HEK293 (cell line): Measurements from ENCODE around the gene RTF2.

Source experiments
- CTCF ChIA-PET: fragments of 350-600 bp; formaldehyde crosslinking; extraction: SDS; loops from one replicate; lab custom pipeline; 2021; ENCODE audit warnings: antibody characterized with exemption; lab: Yijun Ruan, JAX
- POLR2A ChIA-PET: fragments of 300-600 bp; formaldehyde crosslinking; extraction: SDS; loops from one replicate; lab custom pipeline; 2020; ENCODE audit warnings: antibody characterized with exemption, inconsistent platforms; lab: Yijun Ruan, JAX
- H3K27ac ChIP-seq: fragments of 200-500 bp; sonication (Bioruptor generic); 2 replicates; pipeline ENCODE4 v1.5.1; 2014; ENCODE audit warnings: low read depth, low read length, control low read depth, inconsistent platforms; ENCODE audit errors: extremely low read depth
- H3K36me3 ChIP-seq, 2 experiments: fragments of 200-500 bp in 1 of 2; sonication (Bioruptor generic) in 1 of 2; 1 replicate in 1 of 2; 2 replicates in 1 of 2; pipeline ENCODE4 v1.5.1; 2014 to 2017; ENCODE audit warnings: inconsistent platforms in 2 of 2, low read length in 2 of 2; ENCODE audit not compliant: control insufficient read depth in 2 of 2, insufficient read depth in 1 of 2
- H3K4me1 ChIP-seq: fragments of 200-500 bp; sonication (Bioruptor generic); 2 replicates; pipeline ENCODE4 v1.5.1; 2014; ENCODE audit warnings: mild to moderate bottlenecking, low read length, inconsistent platforms; ENCODE audit not compliant: control insufficient read depth, insufficient read depth
- H3K4me3 ChIP-seq: 2 replicates; pipeline ENCODE4 v1.5.1; 2011; ENCODE audit warnings: low read depth, mild to moderate bottlenecking, control low read depth, low read length, moderate library complexity
- H3K9me3 ChIP-seq: fragments of 200-500 bp; sonication (Bioruptor generic); 2 replicates; pipeline ENCODE4 v1.5.1; 2014; ENCODE audit warnings: low read depth, low read length, inconsistent platforms; ENCODE audit not compliant: control insufficient read depth, insufficient read depth
- ATF2 ChIP-seq: fragments of 450-650 bp; formaldehyde crosslinking; IDR thresholded peaks from 2 replicates; pipeline ENCODE4 v1.5.1; 2016; ENCODE audit warnings: missing biosample characterization, missing genetic modification characterization, low read depth
- GLI4 ChIP-seq: fragments of 450-650 bp; formaldehyde crosslinking; IDR thresholded peaks from 2 replicates; pipeline ENCODE4 v1.5.1; 2016; ENCODE audit warnings: missing biosample characterization, missing genetic modification characterization
- HOXC10 ChIP-seq: sonication (generic); formaldehyde crosslinking; IDR thresholded peaks from 2 replicates; pipeline ENCODE4 v1.8.1; 2023; ENCODE audit warnings: mild to moderate bottlenecking, missing genetic modification reagents
- SALL2 ChIP-seq: fragments of 450-650 bp; formaldehyde crosslinking; IDR thresholded peaks from 2 replicates; pipeline ENCODE4 v1.5.0; 2017; ENCODE audit warnings: missing biosample characterization, mild to moderate bottlenecking, missing genetic modification characterization, borderline replicate concordance
- SCRT2 ChIP-seq: fragments of 450-650 bp; formaldehyde crosslinking; IDR thresholded peaks from 2 replicates; pipeline ENCODE4 v1.5.1; 2016; ENCODE audit warnings: missing biosample characterization, missing genetic modification characterization
- WT1 ChIP-seq: fragments of 450-650 bp; formaldehyde crosslinking; IDR thresholded peaks from 2 replicates; pipeline ENCODE4 v1.5.1; 2016; ENCODE audit warnings: missing biosample characterization, missing genetic modification characterization
- ZNF138 ChIP-seq: fragments of 450-650 bp; formaldehyde crosslinking; IDR thresholded peaks from 2 replicates; pipeline ENCODE4 v1.5.1; 2016; ENCODE audit warnings: missing biosample characterization, missing genetic modification characterization, borderline replicate concordance
- ZNF16 ChIP-seq: fragments of 450-650 bp; formaldehyde crosslinking; IDR thresholded peaks from 2 replicates; pipeline ENCODE4 v1.5.1; 2016; ENCODE audit warnings: low read depth, missing biosample characterization, missing genetic modification characterization
- ZNF174 ChIP-seq: fragments of 450-650 bp; formaldehyde crosslinking; IDR thresholded peaks from 2 replicates; pipeline ENCODE4 v1.5.0; 2017; ENCODE audit warnings: missing biosample characterization, mild to moderate bottlenecking, missing genetic modification characterization
- ZNF175 ChIP-seq: fragments of 450-650 bp; formaldehyde crosslinking; IDR thresholded peaks from 2 replicates; pipeline ENCODE4 v1.5.1; 2016; ENCODE audit warnings: missing biosample characterization, missing genetic modification characterization
- ZNF211 ChIP-seq: fragments of 450-650 bp; formaldehyde crosslinking; IDR thresholded peaks from 2 replicates; pipeline ENCODE4 v1.5.1; 2016; ENCODE audit warnings: low read depth, missing biosample characterization, missing genetic modification characterization
- ZNF37A ChIP-seq: fragments of 450-650 bp; IDR thresholded peaks from 2 replicates; pipeline ENCODE4 v1.5.1; 2018; ENCODE audit warnings: missing biosample characterization, missing genetic modification characterization
- ZNF433 ChIP-seq: fragments of 450-650 bp; formaldehyde crosslinking; IDR thresholded peaks from 2 replicates; pipeline ENCODE4 v1.5.1; 2016; ENCODE audit warnings: missing biosample characterization, missing genetic modification characterization, low read depth
- ZNF639 ChIP-seq: fragments of 450-650 bp; formaldehyde crosslinking; IDR thresholded peaks from 2 replicates; pipeline ENCODE4 v1.5.1; 2016; ENCODE audit warnings: missing biosample characterization, missing genetic modification characterization
- ZNF692 ChIP-seq: fragments of 450-650 bp; formaldehyde crosslinking; IDR thresholded peaks from 2 replicates; pipeline ENCODE4 v1.5.1; 2016; ENCODE audit warnings: missing biosample characterization, missing genetic modification characterization
- ZNF707 ChIP-seq: fragments of 450-650 bp; formaldehyde crosslinking; IDR thresholded peaks from 2 replicates; pipeline ENCODE4 v1.5.1; 2016; ENCODE audit warnings: missing biosample characterization, missing genetic modification characterization
- ZNF843 ChIP-seq: fragments of 450-650 bp; formaldehyde crosslinking; IDR thresholded peaks from 2 replicates; pipeline ENCODE4 v1.5.1; 2016; ENCODE audit warnings: missing biosample characterization, missing genetic modification characterization

Gene RTF2

GRCh38 chr20:56439771-56440291, 28.6 kb upstream of the RTF2 start:
- H3K4me1 ChIP-seq: no peaks in the 10 kb centered on the region
- H3K36me3 ChIP-seq: no peaks in the 10 kb centered on the region
- TF ChIP-seq ZNF211 (tag by site-specific recombination) (no peak), GLI4 (tag by site-specific recombination) (no peak), ZNF37A (no peak), HOXC10 (CRISPR knock-in tag) (no peak), ZNF843 (no peak), WT1 (no peak), ZNF639 (tag by site-specific recombination) (no peak), SALL2 (tag by site-specific recombination) (no peak), ZNF16 (no peak), ZNF174 (tag by site-specific recombination) (no peak), ZNF692 (tag by site-specific recombination) (no peak), ATF2 (tag by site-specific recombination) (no peak), ZNF175 (tag by site-specific recombination) (no peak), ZNF707 (no peak), ZNF433 (no peak), ZNF138 (tag by site-specific recombination) (no peak)
- H3K4me3 ChIP-seq: no peak overlapping the region
- ChIA-PET POLR2A (no interaction called here), CTCF (no interaction called here)
- no peak overlapping the region for H3K27ac ChIP-seq
- H3K9me3 ChIP-seq: no peaks in the 10 kb centered on the region

- TF ChIP-seq ZNF707: no peak
- peak; percentile 68 for TF ChIP-seq SCRT2 (tag by site-specific recombination)
- no peaks in the 10 kb centered on the region for H3K36me3 ChIP-seq
- H3K4me3 ChIP-seq: no peak overlapping the region
- CTCF ChIA-PET: no interaction called here
- no peaks in the 10 kb centered on the region for H3K9me3 ChIP-seq
- no peak overlapping the region for H3K27ac ChIP-seq
- H3K4me1 ChIP-seq: no peaks in the 10 kb centered on the region
- POLR2A ChIA-PET: no interaction called here
Measured at GRCh38 chr20:56440346-56441007, 27.9 kb upstream of the RTF2 start.
